ENCODE results near the gene PLET1. TPM values are rescaled to one million over a fixed set of nuclear protein-coding genes. Genes with fewer than 3 reads are reported as not detected.

Gene PLET1
- total and polyA plus RNA-seq, 2 of the 8 experiments (the other 6 are each of a cell fraction or from before 2014, with no cell fraction given): not detected

DNA sequence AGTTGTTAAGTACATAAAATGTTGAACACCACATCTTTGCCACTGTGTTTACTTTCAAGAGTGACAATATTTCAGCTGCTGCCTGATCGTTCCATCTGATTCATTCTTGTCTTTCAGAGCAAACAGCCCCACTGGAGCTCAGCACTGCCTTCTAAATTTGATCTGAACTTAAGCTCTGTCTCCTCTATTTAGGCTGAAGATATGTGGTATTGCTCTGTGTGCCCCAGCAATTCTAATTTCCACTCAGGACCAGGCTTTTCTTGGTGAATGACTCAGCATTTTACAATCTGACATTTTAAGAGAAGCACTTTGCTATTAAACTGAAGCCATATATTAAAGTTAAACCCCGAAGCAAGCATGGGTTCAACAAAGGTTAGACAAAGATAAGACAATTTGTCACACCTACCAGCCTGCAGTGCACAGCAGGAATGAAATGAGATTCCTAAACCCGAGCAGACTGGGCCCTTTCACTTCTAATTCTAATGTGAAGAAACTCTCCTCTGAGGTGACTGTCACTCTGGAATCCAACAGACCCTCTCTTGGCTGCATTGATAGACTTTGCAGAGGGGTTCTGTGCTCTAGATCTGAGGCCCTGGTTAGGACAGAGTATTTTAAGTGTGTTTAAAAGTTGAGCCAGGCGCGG lies 41.7 kb upstream of the PLET1 start (continued):
- TF ChIP-seq, protein P1, sequence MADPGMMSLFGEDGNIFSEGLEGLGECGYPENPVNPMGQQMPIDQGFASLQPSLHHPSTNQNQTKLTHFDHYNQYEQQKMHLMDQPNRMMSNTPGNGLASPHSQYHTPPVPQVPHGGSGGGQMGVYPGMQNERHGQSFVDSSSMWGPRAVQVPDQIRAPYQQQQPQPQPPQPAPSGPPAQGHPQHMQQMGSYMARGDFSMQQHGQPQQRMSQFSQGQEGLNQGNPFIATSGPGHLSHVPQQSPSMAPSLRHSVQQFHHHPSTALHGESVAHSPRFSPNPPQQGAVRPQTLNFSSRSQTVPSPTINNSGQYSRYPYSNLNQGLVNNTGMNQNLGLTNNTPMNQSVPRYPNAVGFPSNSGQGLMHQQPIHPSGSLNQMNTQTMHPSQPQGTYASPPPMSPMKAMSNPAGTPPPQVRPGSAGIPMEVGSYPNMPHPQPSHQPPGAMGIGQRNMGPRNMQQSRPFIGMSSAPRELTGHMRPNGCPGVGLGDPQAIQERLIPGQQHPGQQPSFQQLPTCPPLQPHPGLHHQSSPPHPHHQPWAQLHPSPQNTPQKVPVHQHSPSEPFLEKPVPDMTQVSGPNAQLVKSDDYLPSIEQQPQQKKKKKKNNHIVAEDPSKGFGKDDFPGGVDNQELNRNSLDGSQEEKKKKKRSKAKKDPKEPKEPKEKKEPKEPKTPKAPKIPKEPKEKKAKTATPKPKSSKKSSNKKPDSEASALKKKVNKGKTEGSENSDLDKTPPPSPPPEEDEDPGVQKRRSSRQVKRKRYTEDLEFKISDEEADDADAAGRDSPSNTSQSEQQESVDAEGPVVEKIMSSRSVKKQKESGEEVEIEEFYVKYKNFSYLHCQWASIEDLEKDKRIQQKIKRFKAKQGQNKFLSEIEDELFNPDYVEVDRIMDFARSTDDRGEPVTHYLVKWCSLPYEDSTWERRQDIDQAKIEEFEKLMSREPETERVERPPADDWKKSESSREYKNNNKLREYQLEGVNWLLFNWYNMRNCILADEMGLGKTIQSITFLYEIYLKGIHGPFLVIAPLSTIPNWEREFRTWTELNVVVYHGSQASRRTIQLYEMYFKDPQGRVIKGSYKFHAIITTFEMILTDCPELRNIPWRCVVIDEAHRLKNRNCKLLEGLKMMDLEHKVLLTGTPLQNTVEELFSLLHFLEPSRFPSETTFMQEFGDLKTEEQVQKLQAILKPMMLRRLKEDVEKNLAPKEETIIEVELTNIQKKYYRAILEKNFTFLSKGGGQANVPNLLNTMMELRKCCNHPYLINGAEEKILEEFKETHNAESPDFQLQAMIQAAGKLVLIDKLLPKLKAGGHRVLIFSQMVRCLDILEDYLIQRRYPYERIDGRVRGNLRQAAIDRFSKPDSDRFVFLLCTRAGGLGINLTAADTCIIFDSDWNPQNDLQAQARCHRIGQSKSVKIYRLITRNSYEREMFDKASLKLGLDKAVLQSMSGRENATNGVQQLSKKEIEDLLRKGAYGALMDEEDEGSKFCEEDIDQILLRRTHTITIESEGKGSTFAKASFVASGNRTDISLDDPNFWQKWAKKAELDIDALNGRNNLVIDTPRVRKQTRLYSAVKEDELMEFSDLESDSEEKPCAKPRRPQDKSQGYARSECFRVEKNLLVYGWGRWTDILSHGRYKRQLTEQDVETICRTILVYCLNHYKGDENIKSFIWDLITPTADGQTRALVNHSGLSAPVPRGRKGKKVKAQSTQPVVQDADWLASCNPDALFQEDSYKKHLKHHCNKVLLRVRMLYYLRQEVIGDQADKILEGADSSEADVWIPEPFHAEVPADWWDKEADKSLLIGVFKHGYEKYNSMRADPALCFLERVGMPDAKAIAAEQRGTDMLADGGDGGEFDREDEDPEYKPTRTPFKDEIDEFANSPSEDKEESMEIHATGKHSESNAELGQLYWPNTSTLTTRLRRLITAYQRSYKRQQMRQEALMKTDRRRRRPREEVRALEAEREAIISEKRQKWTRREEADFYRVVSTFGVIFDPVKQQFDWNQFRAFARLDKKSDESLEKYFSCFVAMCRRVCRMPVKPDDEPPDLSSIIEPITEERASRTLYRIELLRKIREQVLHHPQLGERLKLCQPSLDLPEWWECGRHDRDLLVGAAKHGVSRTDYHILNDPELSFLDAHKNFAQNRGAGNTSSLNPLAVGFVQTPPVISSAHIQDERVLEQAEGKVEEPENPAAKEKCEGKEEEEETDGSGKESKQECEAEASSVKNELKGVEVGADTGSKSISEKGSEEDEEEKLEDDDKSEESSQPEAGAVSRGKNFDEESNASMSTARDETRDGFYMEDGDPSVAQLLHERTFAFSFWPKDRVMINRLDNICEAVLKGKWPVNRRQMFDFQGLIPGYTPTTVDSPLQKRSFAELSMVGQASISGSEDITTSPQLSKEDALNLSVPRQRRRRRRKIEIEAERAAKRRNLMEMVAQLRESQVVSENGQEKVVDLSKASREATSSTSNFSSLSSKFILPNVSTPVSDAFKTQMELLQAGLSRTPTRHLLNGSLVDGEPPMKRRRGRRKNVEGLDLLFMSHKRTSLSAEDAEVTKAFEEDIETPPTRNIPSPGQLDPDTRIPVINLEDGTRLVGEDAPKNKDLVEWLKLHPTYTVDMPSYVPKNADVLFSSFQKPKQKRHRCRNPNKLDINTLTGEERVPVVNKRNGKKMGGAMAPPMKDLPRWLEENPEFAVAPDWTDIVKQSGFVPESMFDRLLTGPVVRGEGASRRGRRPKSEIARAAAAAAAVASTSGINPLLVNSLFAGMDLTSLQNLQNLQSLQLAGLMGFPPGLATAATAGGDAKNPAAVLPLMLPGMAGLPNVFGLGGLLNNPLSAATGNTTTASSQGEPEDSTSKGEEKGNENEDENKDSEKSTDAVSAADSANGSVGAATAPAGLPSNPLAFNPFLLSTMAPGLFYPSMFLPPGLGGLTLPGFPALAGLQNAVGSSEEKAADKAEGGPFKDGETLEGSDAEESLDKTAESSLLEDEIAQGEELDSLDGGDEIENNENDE (IDR thresholded peaks at IDR 0.05; ENCODE audit: insufficient replicate concordance, low read length): no peak
